Measurements from ENCODE around the gene RUNX3.

RUNX3 gene

GRCh38 chr1:24859063-24860010, 70.7 kb downstream of the RUNX3 start:
- no peak for DNase-seq

DNA sequence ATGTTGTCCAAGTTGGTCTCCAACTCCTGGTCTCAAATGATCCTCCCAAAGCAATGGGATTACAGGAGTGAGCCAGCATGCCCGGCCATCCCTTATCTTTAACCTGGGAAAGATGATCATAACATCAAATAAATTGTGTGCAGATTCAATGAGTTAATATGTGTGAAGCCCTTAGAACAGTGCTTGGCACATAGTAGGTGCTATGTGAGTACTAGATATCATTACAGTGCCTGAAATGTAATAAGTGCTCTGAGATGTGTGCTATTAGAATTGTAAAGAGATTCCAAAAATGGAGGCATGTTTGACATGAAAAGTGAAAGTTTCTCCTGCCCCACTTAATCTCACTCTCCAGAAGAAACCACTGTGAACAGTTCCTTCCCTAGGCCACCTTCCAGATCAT, 71.8 kb downstream of the RUNX3 start:
- no peak for DNase-seq

DNA sequence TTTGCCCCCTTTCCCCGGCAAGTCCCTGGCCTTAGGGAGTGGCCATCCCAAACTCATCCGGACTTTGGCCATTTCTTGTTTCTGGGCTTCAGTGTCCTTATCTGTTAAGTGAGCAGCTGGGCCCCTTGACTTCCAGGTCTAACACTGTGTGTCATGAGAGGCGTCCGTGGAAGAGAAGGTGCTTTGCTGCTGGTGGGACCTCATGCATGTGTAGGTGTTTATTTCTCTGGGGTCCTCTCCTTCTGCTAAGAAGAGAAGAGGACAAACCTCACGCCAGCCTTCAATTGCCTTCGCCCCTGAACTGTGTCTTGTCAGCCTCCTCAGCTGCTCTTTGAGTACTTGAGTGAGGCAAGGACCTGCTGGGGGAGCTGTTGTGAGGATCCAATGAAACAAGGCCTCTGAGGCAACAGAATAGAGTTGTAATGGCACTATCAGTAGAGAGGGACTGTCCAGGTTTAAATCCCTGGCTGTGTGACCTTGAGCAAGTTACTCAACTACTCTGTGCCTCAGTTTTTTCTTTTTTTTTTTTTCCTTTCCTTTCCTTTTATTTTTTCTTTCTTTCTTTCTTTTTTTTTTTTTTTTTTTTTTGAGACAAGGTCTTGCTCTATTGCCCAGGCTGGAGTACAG, 72.5 kb downstream of the RUNX3 start:
- no peak for DNase-seq

DNA sequence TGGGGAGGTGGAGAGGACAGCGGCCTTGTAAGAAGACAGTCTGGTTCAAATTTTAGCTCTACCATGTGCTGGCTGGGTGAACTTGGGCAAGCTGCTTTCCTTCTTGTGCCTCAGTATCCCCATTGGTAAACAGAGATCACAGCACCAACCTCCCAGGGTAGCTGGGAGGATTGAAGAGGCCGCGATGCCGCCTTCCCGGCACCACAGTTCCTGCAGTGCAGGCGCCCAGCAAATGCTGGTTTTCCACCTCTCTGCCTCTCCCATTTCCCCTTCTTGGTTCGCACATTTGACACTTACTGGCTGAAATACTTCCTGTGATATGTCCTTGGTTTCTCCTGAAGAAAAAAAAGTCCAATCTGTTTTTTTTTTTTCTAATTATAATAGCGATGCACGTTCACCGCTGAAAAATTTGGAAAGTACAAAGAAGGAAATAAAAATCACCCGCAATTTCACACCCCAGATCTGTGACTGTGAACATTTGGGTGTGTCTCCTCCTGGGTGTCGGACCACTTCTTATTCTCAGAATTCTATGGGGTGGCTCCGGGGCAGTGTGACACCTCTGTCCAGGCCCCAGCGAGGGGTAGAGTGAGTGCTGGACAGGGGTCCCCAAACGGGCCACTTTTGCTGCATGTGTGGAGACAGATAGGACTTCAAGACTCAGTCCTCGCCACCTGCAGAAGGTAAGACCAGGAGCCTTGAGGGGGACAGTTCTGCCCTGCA, 73.1 kb downstream of the RUNX3 start:
- DNase-seq, result no peak

GRCh38 chr1:24855474-24855873, 74.6 kb downstream of the RUNX3 start:
- DNase-seq, result no peak

DNA sequence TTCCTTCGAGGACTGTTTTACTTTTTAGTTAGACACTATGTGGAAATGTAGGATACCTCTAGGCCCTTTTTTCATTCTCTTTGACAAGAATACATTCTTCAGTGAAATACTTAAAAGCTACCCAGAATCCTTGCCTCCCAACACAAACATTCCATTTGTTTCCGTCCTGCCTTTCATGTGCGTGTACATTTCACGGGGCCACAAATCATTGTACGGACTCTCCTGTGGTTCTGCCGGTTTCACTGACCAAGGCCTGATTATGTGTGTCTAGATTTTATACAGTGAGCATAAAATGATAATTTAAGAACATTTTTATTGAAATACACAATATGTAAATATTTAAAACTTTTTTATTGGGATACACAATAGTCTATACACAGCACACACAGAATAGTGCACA, 76.4 kb downstream of the RUNX3 start:
- no peak for DNase-seq

DNA sequence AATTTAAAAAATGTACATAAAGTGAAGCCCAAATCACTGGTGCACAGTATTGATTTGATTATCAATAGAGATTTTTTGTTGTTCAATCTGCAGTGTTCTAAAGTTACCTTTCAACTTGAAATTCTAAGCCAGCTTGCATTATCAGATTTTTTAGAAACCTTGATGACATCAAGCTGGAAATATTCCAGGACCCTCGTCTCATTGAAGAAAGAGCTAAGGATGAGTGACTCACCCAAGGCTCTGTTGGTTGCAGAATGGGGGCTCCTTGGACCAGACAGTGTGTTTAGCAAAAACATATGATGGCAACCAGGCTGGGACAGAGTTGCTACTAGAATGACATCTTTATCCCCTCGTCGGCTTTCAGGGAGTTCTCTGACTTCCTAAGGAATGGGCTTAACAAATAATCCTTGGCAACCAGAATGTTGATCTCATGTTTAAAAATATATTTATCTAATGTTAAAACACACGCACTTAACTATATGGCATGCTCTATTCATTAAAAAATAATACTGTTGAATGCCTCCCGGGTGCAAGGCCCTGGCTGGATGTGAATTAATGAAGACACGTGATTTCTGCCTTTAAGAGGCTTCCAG, 79.7 kb downstream of the RUNX3 start:
- DNase-seq, result no peak

- DNase-seq, result no peak
These were observed 80.3 kb downstream of the RUNX3 start for GRCh38 chr1:24849672-24850295.
